CD14-positive monocyte (primary cell): ENCODE results near the gene BCAS1. TPM values are rescaled to one million over a fixed set of nuclear protein-coding genes. Genes with fewer than 3 reads are reported as not detected.

Source experiments
- DNase-seq, 3 donors: peaks; one replicate each; pipeline ENCODE4 v3.0.0-alpha.2; 2011 to 2022
- H2AFZ ChIP-seq: 2 replicates; pipeline ENCODE4 v1.6.0; 2012; ENCODE audit warnings: mild to moderate bottlenecking, low read depth, low read length, inconsistent platforms; ENCODE audit not compliant: insufficient read depth, poor library complexity, severe bottlenecking
- H3K27ac ChIP-seq, 2 donors: 1 replicate in 1 of 2; 2 replicates in 1 of 2; pipeline ENCODE4 v1.5.1; 2012 to 2013; ENCODE audit warnings: low read length in 2 of 2, control low read depth in 1 of 2, inconsistent platforms in 1 of 2, low read depth in 1 of 2, mild to moderate bottlenecking in 1 of 2
- H3K27me3 ChIP-seq, 2 donors: one replicate each; pipeline versions ENCODE4 v1.6.0 to v1.6.1; 2011 to 2013; ENCODE audit warnings: low read length in 2 of 2; ENCODE audit not compliant: control insufficient read depth in 2 of 2, insufficient read depth in 2 of 2
- H3K36me3 ChIP-seq, 2 donors: replicated peaks in 1 of 2; 1 replicate in 1 of 2; 2 replicates in 1 of 2; pipeline versions ENCODE4 v1.5.1 to v1.6.1; 2012 to 2013; ENCODE audit warnings: low read length in 2 of 2, control low read depth in 1 of 2, inconsistent platforms in 1 of 2, mild to moderate bottlenecking in 1 of 2; ENCODE audit not compliant: insufficient read depth in 2 of 2, control insufficient read depth in 1 of 2
- H3K4me1 ChIP-seq, 2 donors: 1 replicate in 1 of 2; 2 replicates in 1 of 2; pipeline versions ENCODE4 v1.5.1 to v1.6.1; 2012 to 2013; ENCODE audit warnings: low read length in 2 of 2, control low read depth in 1 of 2, inconsistent platforms in 1 of 2, mild to moderate bottlenecking in 1 of 2, moderate library complexity in 1 of 2; ENCODE audit not compliant: insufficient read depth in 2 of 2, control insufficient read depth in 1 of 2
- H3K4me2 ChIP-seq: replicated peaks from 2 replicates; pipeline ENCODE3; 2012; ENCODE audit warnings: low read length, moderate library complexity, mild to moderate bottlenecking; ENCODE audit not compliant: poor library complexity, severe bottlenecking; ENCODE audit errors: extremely low read depth
- H3K4me3 ChIP-seq, 3 experiments: fragments of 200-600 bp in 1 of 3; sonication (generic) in 1 of 3; replicated peaks in 1 of 3; 1 replicate in 2 of 3; 2 replicates in 1 of 3; pipeline ENCODE4 v1.5.1; 2011 to 2013; ENCODE audit warnings: low read length in 3 of 3, mild to moderate bottlenecking in 3 of 3, control low read depth in 2 of 3, low read depth in 2 of 3, inconsistent platforms in 1 of 3, moderate library complexity in 1 of 3
- H3K79me2 ChIP-seq: 2 replicates; pipeline ENCODE4 v1.6.0; 2012; ENCODE audit warnings: mild to moderate bottlenecking, control low read depth, inconsistent platforms, low read length, moderate library complexity; ENCODE audit not compliant: insufficient read depth
- H3K9ac ChIP-seq: 2 replicates; pipeline ENCODE4 v1.6.0; 2017; ENCODE audit warnings: low read length, mild to moderate bottlenecking; ENCODE audit not compliant: insufficient read depth, poor library complexity, severe bottlenecking
- H3K9me3 ChIP-seq, 2 donors: replicated peaks in 1 of 2; 1 replicate in 1 of 2; 2 replicates in 1 of 2; pipeline versions ENCODE4 v1.5.1 to v1.6.1; 2012 to 2013; ENCODE audit warnings: low read length in 2 of 2, control low read depth in 1 of 2; ENCODE audit not compliant: control insufficient read depth in 1 of 2, insufficient read depth in 1 of 2
- H4K20me1 ChIP-seq: 2 replicates; pipeline ENCODE4 v1.6.0; 2012; ENCODE audit warnings: mild to moderate bottlenecking, low read length, control low read depth, moderate library complexity; ENCODE audit not compliant: insufficient read depth
- H3K27ac Mint-ChIP-seq, 7 donors: one replicate each; pipeline ENCODE4 v1.8.0; 2020; ENCODE audit warnings: mild to moderate bottlenecking in 7 of 7, mixed read lengths in 7 of 7, moderate library complexity in 6 of 7, inconsistent platforms in 2 of 7
- H3K27me3 Mint-ChIP-seq, 3 donors: one replicate each; pipeline ENCODE4 v1.8.0; 2021 to 2022; ENCODE audit warnings: low read depth in 3 of 3, mild to moderate bottlenecking in 3 of 3, mixed read lengths in 3 of 3, moderate library complexity in 3 of 3, inconsistent platforms in 1 of 3
- H3K36me3 Mint-ChIP-seq, 2 donors: one replicate each; pipeline ENCODE4 v1.8.0; 2020; ENCODE audit warnings: mixed read lengths in 2 of 2, inconsistent platforms in 1 of 2, mild to moderate bottlenecking in 1 of 2
- H3K4me1 Mint-ChIP-seq: one replicate; pipeline ENCODE4 v1.8.0; 2020; ENCODE audit warnings: mild to moderate bottlenecking, mixed read lengths
- H3K4me3 Mint-ChIP-seq, 2 donors: one replicate each; pipeline ENCODE4 v1.8.0; 2020; ENCODE audit warnings: mild to moderate bottlenecking in 2 of 2, mixed read lengths in 2 of 2, moderate library complexity in 1 of 2
- H3K9me3 Mint-ChIP-seq, 7 donors: one replicate each; pipeline ENCODE4 v1.8.0; 2020 to 2022; ENCODE audit warnings: mixed read lengths in 7 of 7, mild to moderate bottlenecking in 6 of 7, moderate library complexity in 6 of 7, inconsistent platforms in 2 of 7
- WGBS: methylation state at CpG from one replicate; pipeline ENCODE4 v1.1.5; 2013; ENCODE audit warnings: missing lambda C conversion rate; ENCODE audit not compliant: insufficient coverage; 5-methylcytosine and 5-hydroxymethylcytosine counted together
- intact Hi-C, 2 donors: fragments of 100-400 bp; cut with micrococcal nuclease; formaldehyde crosslinking; loops; one replicate each; pipeline versions ENCODE4 v1.15.0 to v1.15.1; 2023
- polyA plus RNA-seq, 3 donors: library from polyadenylated mRNA; depleted of rRNA in 1 of 3; unstranded in 2 of 3; stranded (reverse) in 1 of 3; fragments of 300-500 nt in 2 of 3; fragments of >200 nt in 1 of 3; fragmentation: Illumina TruSeq in 2 of 3; gene quantifications; 1 replicate in 2 of 3; 2 replicates in 1 of 3; pipeline ENCODE4 v1.2.3, GENCODE V29; 2012 to 2021
- TF ChIP-seq, protein P1 (sequence below): fragments of 200-600 bp; IDR thresholded peaks from one replicate; pipeline ENCODE4 v1.8.0; 2022; ENCODE audit warnings: antibody characterized with exemption, mild to moderate bottlenecking

BCAS1 gene
- polyA plus RNA-seq, 3 donors = 0.01 to 0.02 TPM; not detected in 1

DNA sequence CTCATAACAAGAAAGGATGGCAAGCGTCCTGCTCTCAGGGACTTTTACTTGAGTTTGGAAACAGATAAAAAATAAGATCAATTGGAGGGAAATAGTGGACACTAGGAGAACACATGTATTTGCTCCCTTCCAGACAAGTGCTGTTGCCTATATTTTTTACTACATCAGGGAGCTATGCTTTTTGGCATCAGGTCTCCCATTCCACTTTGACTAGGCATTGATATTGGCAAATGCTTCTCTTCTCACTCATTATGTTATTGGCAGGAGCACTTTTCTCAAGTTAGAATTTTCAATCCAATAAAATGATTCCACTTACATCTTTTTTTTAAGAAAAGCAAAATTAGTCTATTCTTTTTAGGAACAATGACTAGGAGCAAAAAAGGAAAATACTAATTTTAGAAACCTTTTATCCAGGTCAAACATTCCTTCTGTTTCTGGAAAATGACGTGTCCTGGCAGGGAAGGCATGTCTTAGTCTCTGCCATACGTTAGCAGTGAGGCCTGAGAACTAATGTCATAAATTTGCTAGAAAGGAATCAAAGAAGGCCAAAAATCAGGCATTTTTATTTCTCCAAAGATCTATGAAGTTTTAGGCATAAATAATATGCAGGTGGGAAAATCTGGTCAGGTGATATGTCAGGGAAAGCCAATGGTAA is 21.4 kb downstream of the BCAS1 start:
- Histone ChIP-seq H3K27ac (no peak overlapping the region), H2AFZ (no peak overlapping the region), H3K4me2 (no peak overlapping the region), H3K27me3 (no peaks in the 10 kb centered on the region), H3K9me3 (peaks cover 0 to 16% of the 10 kb centered on the region in 2 donors), H3K9ac (no peak overlapping the region), H3K4me3 (no peak overlapping the region), H3K36me3 (no peaks in the 10 kb centered on the region), H4K20me1 (no peaks in the 10 kb centered on the region), H3K4me1 (peaks cover 0 to 4% of the 10 kb centered on the region in 2 donors), H3K79me2 (no peaks in the 10 kb centered on the region)
- no peak for DNase-seq
- H3K4me1 Mint-ChIP-seq = peaks cover 5% of the 10 kb centered on the region
- H3K9me3 Mint-ChIP-seq = peaks cover 8 to 21% (median 16%) of the 10 kb centered on the region in 7 donors
- no peak overlapping the region for H3K4me3 Mint-ChIP-seq
- no peak overlapping the region for H3K27ac Mint-ChIP-seq
- TF ChIP-seq, protein P1, sequence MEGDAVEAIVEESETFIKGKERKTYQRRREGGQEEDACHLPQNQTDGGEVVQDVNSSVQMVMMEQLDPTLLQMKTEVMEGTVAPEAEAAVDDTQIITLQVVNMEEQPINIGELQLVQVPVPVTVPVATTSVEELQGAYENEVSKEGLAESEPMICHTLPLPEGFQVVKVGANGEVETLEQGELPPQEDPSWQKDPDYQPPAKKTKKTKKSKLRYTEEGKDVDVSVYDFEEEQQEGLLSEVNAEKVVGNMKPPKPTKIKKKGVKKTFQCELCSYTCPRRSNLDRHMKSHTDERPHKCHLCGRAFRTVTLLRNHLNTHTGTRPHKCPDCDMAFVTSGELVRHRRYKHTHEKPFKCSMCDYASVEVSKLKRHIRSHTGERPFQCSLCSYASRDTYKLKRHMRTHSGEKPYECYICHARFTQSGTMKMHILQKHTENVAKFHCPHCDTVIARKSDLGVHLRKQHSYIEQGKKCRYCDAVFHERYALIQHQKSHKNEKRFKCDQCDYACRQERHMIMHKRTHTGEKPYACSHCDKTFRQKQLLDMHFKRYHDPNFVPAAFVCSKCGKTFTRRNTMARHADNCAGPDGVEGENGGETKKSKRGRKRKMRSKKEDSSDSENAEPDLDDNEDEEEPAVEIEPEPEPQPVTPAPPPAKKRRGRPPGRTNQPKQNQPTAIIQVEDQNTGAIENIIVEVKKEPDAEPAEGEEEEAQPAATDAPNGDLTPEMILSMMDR = no peak
- peaks cover 1% of the 10 kb centered on the region in 3 donors for H3K27me3 Mint-ChIP-seq
- intact Hi-C loops = no loop called here
- whole genome bisulfite sequencing = 100% methylated on average over 1 of the region's 3 CpGs
- H3K36me3 Mint-ChIP-seq = peaks cover 0 to 3% of the 10 kb centered on the region in 2 donors

DNA sequence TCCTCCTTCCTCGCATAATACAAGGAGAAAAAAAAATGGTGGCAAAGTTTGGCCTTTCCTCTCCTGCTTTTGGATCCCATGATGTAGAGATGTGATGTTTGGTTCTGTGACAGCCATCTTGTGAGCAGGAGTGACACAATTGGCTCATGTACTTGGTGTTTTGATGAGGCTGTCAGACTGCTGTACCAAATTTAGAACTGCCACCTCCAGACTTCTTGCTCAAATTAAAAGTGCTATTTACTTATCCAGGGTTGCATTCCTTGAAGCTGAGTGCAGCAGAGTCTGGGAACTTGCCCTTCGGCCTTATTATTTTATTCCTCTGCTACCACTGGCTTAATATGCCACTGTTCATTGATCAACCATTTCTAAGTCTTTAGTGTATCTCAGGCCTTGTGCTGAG is 21.9 kb downstream of the BCAS1 start:
- peaks cover 0 to 3% of the 10 kb centered on the region in 2 donors for H3K36me3 Mint-ChIP-seq
- Histone ChIP-seq H3K79me2 (no peaks in the 10 kb centered on the region), H3K9ac (no peak overlapping the region), H2AFZ (no peak overlapping the region), H3K27ac (no peak overlapping the region), H3K4me3 (no peak overlapping the region), H3K4me2 (no peak overlapping the region), H3K36me3 (no peaks in the 10 kb centered on the region), H3K27me3 (no peaks in the 10 kb centered on the region), H3K4me1 (peaks cover 0 to 9% of the 10 kb centered on the region in 2 donors), H4K20me1 (no peaks in the 10 kb centered on the region), H3K9me3 (peaks cover 0 to 16% of the 10 kb centered on the region in 2 donors)
- 100% methylated on average over 1 of the region's 2 CpGs for WGBS
- no peak overlapping the region for H3K27ac Mint-ChIP-seq
- DNase-seq = no peak
- H3K9me3 Mint-ChIP-seq = peaks cover 8 to 18% (median 15%) of the 10 kb centered on the region in 7 donors
- intact Hi-C loops = no loop called here
- no peak overlapping the region for H3K4me3 Mint-ChIP-seq
- peaks cover 6% of the 10 kb centered on the region for H3K4me1 Mint-ChIP-seq
- TF ChIP-seq, protein P1 = no peak
- H3K27me3 Mint-ChIP-seq = peaks cover 1% of the 10 kb centered on the region in 3 donors
